Measurements from ENCODE around the gene IPPK.
"Not testable (repeated sequence)": the region's sequence is repeated elsewhere in the genome, so short reads cannot be mapped to it uniquely, and the experiment has no call there.

Gene IPPK

GRCh38 chr9:92627651-92628050, 42.3 kb downstream of the IPPK start:
- H3K9me3 Mint-ChIP-seq = no peaks in the 10 kb centered on the region
- H3K36me3 Mint-ChIP-seq (ENCODE audit: low read depth) = peaks cover 91% of the 10 kb centered on the region
- H3K4me1 Mint-ChIP-seq (ENCODE audit: low read depth) = peaks cover 8% of the 10 kb centered on the region
- no peaks in the 10 kb centered on the region for H3K27me3 Mint-ChIP-seq
- H3K27ac Mint-ChIP-seq = no peak overlapping the region
- no peak for DNase-seq
- no peak overlapping the region for H3K4me3 Mint-ChIP-seq

GRCh38 chr9:92626484-92626883, 43.4 kb downstream of the IPPK start:
- Mint-ChIP-seq H3K4me1 (ENCODE audit: low read depth) (peaks cover under 1% of the 10 kb centered on the region), H3K27me3 (no peaks in the 10 kb centered on the region), H3K27ac (peak overlapping the region; percentile 8), H3K9me3 (no peaks in the 10 kb centered on the region), H3K4me3 (no peak overlapping the region), H3K36me3 (ENCODE audit: low read depth) (peaks cover 90% of the 10 kb centered on the region)
- no peak for DNase-seq

- H3K36me3 Mint-ChIP-seq (ENCODE audit: low read depth) = peaks cover 89% of the 10 kb centered on the region
- H3K27me3 Mint-ChIP-seq; H3K9me3 Mint-ChIP-seq; H3K27ac Mint-ChIP-seq; H3K4me3 Mint-ChIP-seq; H3K4me1 Mint-ChIP-seq (ENCODE audit: low read depth); DNase-seq: not testable (repeated sequence)
Observed at GRCh38 chr9:92623936-92624335, 46.0 kb downstream of the IPPK start.

DNA sequence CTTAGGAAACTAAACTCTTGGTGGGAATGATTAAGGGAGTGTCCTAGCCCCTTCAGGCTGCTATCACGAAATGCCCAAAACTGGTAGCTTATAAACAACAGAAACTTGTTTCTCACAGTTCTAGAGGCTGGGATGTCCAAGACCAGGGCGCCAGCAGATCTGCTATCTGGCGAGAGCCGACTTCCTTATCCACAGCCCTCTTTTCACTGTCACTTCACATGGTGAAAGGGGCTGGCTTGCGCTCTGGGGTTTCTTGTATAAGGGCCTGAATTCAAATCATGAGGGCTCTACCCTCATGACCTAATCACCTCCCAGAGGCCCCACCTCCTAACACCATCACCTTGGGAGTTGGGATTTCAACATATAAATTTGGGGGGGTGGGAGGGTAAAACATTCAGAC, 49.1 kb downstream of the IPPK start:
- Mint-ChIP-seq H3K27ac (peak overlapping the region; percentile 7), H3K27me3 (no peaks in the 10 kb centered on the region), H3K4me3 (no peak overlapping the region), H3K4me1 (ENCODE audit: low read depth) (no peaks in the 10 kb centered on the region), H3K9me3 (no peaks in the 10 kb centered on the region), H3K36me3 (ENCODE audit: low read depth) (peaks cover 89% of the 10 kb centered on the region)
- no peak for DNase-seq

- no peak for DNase-seq
- H3K36me3 Mint-ChIP-seq (ENCODE audit: low read depth) = peaks cover 90% of the 10 kb centered on the region
- no peaks in the 10 kb centered on the region for H3K27me3 Mint-ChIP-seq
- H3K27ac Mint-ChIP-seq = no peak overlapping the region
- no peak overlapping the region for H3K4me3 Mint-ChIP-seq
- H3K4me1 Mint-ChIP-seq (ENCODE audit: low read depth) = no peaks in the 10 kb centered on the region
- H3K9me3 Mint-ChIP-seq = no peaks in the 10 kb centered on the region
Observed at GRCh38 chr9:92619601-92620300, 50.2 kb downstream of the IPPK start.

GRCh38 chr9:92618633-92619225, 51.2 kb downstream of the IPPK start:
- DNase-seq = no peak
- Mint-ChIP-seq H3K4me3 (no peak overlapping the region), H3K27me3 (no peaks in the 10 kb centered on the region), H3K9me3 (no peaks in the 10 kb centered on the region), H3K27ac (no peak overlapping the region), H3K4me1 (ENCODE audit: low read depth) (no peaks in the 10 kb centered on the region), H3K36me3 (ENCODE audit: low read depth) (peaks cover 93% of the 10 kb centered on the region)

GRCh38 chr9:92617951-92618510, 51.9 kb downstream of the IPPK start:
- Mint-ChIP-seq H3K36me3 (ENCODE audit: low read depth) (peaks cover 96% of the 10 kb centered on the region), H3K9me3 (no peaks in the 10 kb centered on the region), H3K4me3 (no peak overlapping the region), H3K27ac (no peak overlapping the region), H3K4me1 (ENCODE audit: low read depth) (no peaks in the 10 kb centered on the region), H3K27me3 (no peaks in the 10 kb centered on the region)
- DNase-seq = no peak

GRCh38 chr9:92617195-92617813, 52.6 kb downstream of the IPPK start:
- no peak overlapping the region for H3K4me3 Mint-ChIP-seq
- DNase-seq = no peak
- H3K27me3 Mint-ChIP-seq = no peaks in the 10 kb centered on the region
- H3K4me1 Mint-ChIP-seq (ENCODE audit: low read depth) = no peaks in the 10 kb centered on the region
- peaks cover 98% of the 10 kb centered on the region for H3K36me3 Mint-ChIP-seq (ENCODE audit: low read depth)
- H3K27ac Mint-ChIP-seq = peak overlapping the region; percentile 44
- no peaks in the 10 kb centered on the region for H3K9me3 Mint-ChIP-seq

DNA sequence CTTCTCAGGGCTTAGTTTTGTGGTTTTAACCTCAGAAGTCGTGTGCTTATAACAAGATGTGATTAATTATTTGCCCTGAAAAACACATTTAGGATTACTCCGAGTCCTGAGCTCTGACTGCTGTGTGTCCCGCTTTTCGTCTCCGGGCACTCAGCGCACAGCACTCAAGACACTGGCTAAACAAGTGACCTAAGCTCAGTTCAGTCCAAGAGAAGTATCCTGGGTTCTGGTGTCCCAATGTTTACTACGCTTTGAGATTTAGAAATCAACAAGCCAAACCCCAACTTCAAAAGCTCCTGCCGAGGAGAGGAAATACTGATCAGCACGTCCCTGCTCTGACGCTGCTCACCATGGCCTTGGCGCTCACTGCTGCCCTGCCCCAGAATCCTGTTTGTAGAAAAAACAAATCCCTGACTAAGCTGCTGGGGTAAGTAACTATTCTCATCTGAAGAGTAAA, 53.2 kb downstream of the IPPK start:
- H3K4me3 Mint-ChIP-seq = no peak overlapping the region
- H3K27ac Mint-ChIP-seq = peak overlapping the region; percentile 44
- DNase-seq = no peak
- H3K4me1 Mint-ChIP-seq (ENCODE audit: low read depth) = no peaks in the 10 kb centered on the region
- H3K36me3 Mint-ChIP-seq (ENCODE audit: low read depth) = peaks cover 98% of the 10 kb centered on the region
- no peaks in the 10 kb centered on the region for H3K27me3 Mint-ChIP-seq
- H3K9me3 Mint-ChIP-seq = no peaks in the 10 kb centered on the region

DNA sequence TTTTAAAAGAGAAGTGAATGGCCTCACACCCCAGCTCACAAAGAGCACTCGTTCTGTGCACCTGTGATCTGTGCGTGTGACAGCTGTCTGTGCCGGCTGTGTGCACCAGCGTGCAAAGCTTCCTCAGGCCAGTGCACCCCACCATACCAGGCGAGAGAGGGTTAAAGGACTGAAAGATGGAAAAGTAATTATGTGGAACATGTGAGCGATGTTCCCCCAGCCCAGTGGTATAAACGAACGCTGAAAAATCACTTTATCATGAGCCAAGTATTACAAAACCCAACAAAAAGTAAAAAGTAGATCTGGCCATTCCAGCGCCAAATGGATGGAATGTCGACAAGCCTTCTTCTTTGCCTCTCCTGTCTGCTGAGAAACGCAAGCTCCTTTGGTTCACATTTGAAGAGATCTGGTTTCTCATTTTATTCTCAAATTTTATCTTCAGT, 53.7 kb downstream of the IPPK start:
- no peak for DNase-seq
- Mint-ChIP-seq H3K4me3 (no peak overlapping the region), H3K9me3 (no peaks in the 10 kb centered on the region), H3K4me1 (ENCODE audit: low read depth) (no peaks in the 10 kb centered on the region), H3K27ac (no peak overlapping the region), H3K27me3 (no peaks in the 10 kb centered on the region), H3K36me3 (ENCODE audit: low read depth) (peaks cover 98% of the 10 kb centered on the region)

GRCh38 chr9:92615790-92616189, 54.1 kb downstream of the IPPK start:
- Mint-ChIP-seq H3K27me3 (no peaks in the 10 kb centered on the region), H3K4me1 (ENCODE audit: low read depth) (no peaks in the 10 kb centered on the region), H3K9me3 (no peaks in the 10 kb centered on the region), H3K4me3 (no peak overlapping the region), H3K36me3 (ENCODE audit: low read depth) (peaks cover 99% of the 10 kb centered on the region), H3K27ac (no peak overlapping the region)
- DNase-seq = no peak

DNA sequence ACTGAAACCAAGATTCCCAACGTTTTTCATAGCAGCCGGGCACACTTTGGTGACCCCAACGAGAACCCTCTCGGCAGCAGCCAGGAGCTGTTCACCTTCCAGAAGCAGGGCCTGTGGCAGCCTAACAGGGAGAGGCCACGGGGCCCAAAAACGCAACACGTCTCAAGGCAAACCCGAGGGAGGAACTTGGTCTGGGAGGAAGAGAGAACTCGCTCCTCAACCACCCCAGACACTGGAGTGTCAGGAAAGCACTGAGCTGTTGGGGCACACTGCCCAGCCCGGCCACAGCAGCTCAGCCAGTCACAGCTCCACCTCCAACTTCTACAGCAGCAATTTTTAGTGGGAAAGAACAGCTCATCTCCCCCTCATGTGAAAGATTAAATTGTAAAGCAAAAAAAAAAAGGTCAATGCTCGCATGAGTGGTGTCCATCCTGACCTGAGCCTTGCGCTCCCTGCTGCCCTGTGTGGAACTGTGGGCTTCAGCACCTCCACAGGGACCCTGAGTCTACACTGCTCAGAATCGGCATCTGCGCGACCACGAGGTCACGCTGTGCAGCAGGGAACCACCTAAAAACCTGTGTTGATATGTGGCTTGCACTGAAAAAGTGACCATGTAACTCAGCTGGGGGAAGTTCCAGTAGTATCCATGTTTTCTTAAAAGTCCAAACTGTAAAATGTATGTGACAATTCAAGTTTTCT, 55.0 kb downstream of the IPPK start:
- H3K36me3 Mint-ChIP-seq (ENCODE audit: low read depth) = peaks cover 98% of the 10 kb centered on the region
- H3K4me3 Mint-ChIP-seq = no peak overlapping the region
- H3K9me3 Mint-ChIP-seq = no peaks in the 10 kb centered on the region
- no peaks in the 10 kb centered on the region for H3K27me3 Mint-ChIP-seq
- no peaks in the 10 kb centered on the region for H3K4me1 Mint-ChIP-seq (ENCODE audit: low read depth)
- H3K27ac Mint-ChIP-seq = peak overlapping the region; percentile 33
- no peak for DNase-seq

DNA sequence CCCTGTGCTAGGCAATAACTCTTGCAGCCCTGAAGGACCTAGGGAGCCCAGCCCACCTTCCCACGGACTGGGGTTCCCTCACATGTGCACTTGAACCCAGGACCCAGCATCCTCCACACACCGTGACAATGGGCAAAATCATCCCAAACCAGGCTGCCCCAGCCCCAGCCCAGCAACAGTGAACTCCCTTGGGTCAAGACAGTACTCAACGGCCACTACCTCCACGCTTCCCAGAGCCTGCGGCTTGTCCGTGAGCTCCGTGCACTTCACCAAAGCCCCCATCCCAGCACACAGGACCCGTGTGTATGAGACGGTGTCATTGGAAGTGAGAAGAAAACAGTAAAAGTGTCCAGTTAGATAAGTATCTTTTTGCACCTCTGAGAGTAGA, 55.8 kb downstream of the IPPK start:
- H3K9me3 Mint-ChIP-seq = no peaks in the 10 kb centered on the region
- H3K36me3 Mint-ChIP-seq (ENCODE audit: low read depth) = peaks cover 90% of the 10 kb centered on the region
- no peaks in the 10 kb centered on the region for H3K27me3 Mint-ChIP-seq
- no peak overlapping the region for H3K4me3 Mint-ChIP-seq
- no peaks in the 10 kb centered on the region for H3K4me1 Mint-ChIP-seq (ENCODE audit: low read depth)
- no peak overlapping the region for H3K27ac Mint-ChIP-seq
- DNase-seq = no peak

DNA sequence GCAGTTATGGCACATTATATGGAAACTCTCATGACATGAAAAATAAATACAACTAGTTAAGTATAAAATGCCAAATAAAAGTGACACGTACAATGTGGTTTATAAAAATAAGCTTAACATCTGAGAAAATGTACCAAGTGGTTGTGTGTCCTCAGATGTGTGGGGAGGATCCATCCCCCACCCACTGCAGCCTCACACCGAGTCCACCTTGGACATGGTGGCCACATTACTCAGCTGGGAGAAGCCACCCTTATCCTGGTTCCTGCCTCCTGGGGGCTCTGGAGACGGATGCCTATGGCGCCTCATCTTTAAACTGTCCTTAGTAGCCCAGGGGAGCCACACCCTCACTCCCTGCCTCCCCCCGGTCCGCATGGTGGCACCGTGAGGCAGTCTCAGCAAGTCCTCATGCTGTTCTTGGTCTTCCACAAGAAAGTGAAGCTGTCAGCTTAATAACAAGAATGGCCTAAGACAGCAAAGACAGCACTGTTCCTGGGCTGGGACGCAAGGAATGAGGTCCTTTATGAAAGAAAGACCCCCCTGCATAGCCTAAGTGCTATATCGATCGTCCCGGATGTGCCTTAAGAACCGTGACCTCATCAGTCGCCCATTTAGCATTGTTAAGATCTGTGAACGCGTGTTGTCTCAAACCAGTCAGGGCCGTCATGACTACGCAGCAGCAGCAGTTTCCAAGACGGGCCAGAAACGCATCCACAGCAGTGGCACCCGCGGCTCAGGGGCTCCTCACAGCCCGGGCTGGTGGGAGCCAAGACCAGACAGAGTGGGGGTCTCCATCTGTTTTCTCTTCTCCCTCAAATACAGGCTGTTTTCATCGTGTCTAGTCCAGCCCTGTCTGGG, 56.4 kb downstream of the IPPK start:
- Mint-ChIP-seq H3K4me1 (ENCODE audit: low read depth) (no peaks in the 10 kb centered on the region), H3K36me3 (ENCODE audit: low read depth) (peaks cover 84% of the 10 kb centered on the region), H3K9me3 (no peaks in the 10 kb centered on the region), H3K27ac (no peak overlapping the region), H3K4me3 (no peak overlapping the region), H3K27me3 (no peaks in the 10 kb centered on the region)
- DNase-seq = no peak
